HepG2 (cell line): ENCODE data around the gene TOPBP1. TPM values are rescaled to one million over a fixed set of nuclear protein-coding genes. Genes with fewer than 3 reads are reported as not detected.

Source experiments
- CENPBD1 ChIP-seq: sonication (generic); formaldehyde crosslinking; IDR thresholded peaks from 2 replicates; pipeline ENCODE4 v1.8.0; 2022; ENCODE audit warnings: missing genetic modification reagents, low read depth, mild to moderate bottlenecking, borderline replicate concordance
- CHCHD3 ChIP-seq: sonication (generic); formaldehyde crosslinking; IDR thresholded peaks from 2 replicates; pipeline ENCODE4 v1.8.0; 2022; ENCODE audit warnings: mild to moderate bottlenecking, missing genetic modification reagents, moderate library complexity
- DRAP1 ChIP-seq: IDR thresholded peaks from 2 replicates; pipeline ENCODE4 v1.6.1; 2016; ENCODE audit warnings: missing genetic modification reagents, missing compliant biosample characterization
- KDM6A ChIP-seq: IDR thresholded peaks from 2 replicates; pipeline ENCODE4 v1.6.1; 2016; ENCODE audit warnings: low read depth
- MAF1 ChIP-seq: sonication (generic); formaldehyde crosslinking; IDR thresholded peaks from 2 replicates; pipeline ENCODE4 v1.5.0; 2020; ENCODE audit warnings: missing genetic modification reagents, borderline replicate concordance
- MEIS1 ChIP-seq: sonication (generic); formaldehyde crosslinking; IDR thresholded peaks from 2 replicates; pipeline ENCODE4 v1.9.0; 2021; ENCODE audit warnings: mild to moderate bottlenecking, missing genetic modification reagents, moderate library complexity, borderline replicate concordance
- MXI1 ChIP-seq: IDR thresholded peaks from 3 replicates; pipeline ENCODE4 v1.6.1; 2012; ENCODE audit warnings: low read depth, low read length, inconsistent platforms, borderline replicate concordance
- NONO ChIP-seq, 2 experiments: fragments of 450-650 bp in 1 of 2; sonication (generic) in 1 of 2; formaldehyde crosslinking in 1 of 2; IDR thresholded peaks in 1 of 2; conservative IDR thresholded peaks in 1 of 2; 2 replicates each; pipeline versions ENCODE4 v1.6.1 to v1.8.0; 2017 to 2022; ENCODE audit warnings: mild to moderate bottlenecking in 1 of 2, missing genetic modification reagents in 1 of 2, moderate library complexity in 1 of 2
- NR3C1 ChIP-seq: sonication (generic); formaldehyde crosslinking; IDR thresholded peaks from 2 replicates; pipeline ENCODE4 v1.4.0; 2020; ENCODE audit warnings: missing genetic modification reagents
- PHB2 ChIP-seq: fragments of 450-650 bp; IDR thresholded peaks from 2 replicates; pipeline ENCODE4 v1.6.1; 2018; ENCODE audit not compliant: partially characterized antibody
- RBAK ChIP-seq: sonication (generic); formaldehyde crosslinking; IDR thresholded peaks from 2 replicates; pipeline ENCODE4 v1.5.1; 2020; ENCODE audit warnings: mild to moderate bottlenecking, missing genetic modification reagents
- SRSF9 ChIP-seq: fragments of 200-400 bp; formaldehyde crosslinking; IDR thresholded peaks from 2 replicates; pipeline ENCODE4 v1.6.1; 2018; ENCODE audit warnings: borderline replicate concordance, mild to moderate bottlenecking, low read depth, low read length; ENCODE audit not compliant: insufficient read depth, poor library complexity, severe bottlenecking
- SUZ12 ChIP-seq: fragments of 150-350 bp; IDR thresholded peaks from 2 replicates; pipeline ENCODE4 v1.6.1; 2014; ENCODE audit warnings: low read depth, low read length
- TRIM24 ChIP-seq: sonication (generic); formaldehyde crosslinking; IDR thresholded peaks from 2 replicates; pipeline ENCODE4 v1.8.0; 2022; ENCODE audit warnings: mild to moderate bottlenecking, missing genetic modification reagents
- USF2 ChIP-seq, 2 experiments: sonication (generic) in 1 of 2; formaldehyde crosslinking in 1 of 2; IDR thresholded peaks; 2 replicates each; pipeline versions ENCODE4 v1.5.1 to v1.6.1; 2011 to 2020; ENCODE audit warnings: borderline replicate concordance in 1 of 2, low read depth in 1 of 2, low read length in 1 of 2, mild to moderate bottlenecking in 1 of 2, missing genetic modification reagents in 1 of 2, moderate library complexity in 1 of 2
- ZFAT ChIP-seq: sonication (generic); formaldehyde crosslinking; conservative IDR thresholded peaks from 2 replicates; pipeline ENCODE4 v1.8.1; 2023; ENCODE audit warnings: missing genetic modification reagents, inconsistent platforms
- ZMYM4 ChIP-seq: sonication (generic); formaldehyde crosslinking; IDR thresholded peaks from 2 replicates; pipeline ENCODE4 v1.8.1; 2023; ENCODE audit warnings: mild to moderate bottlenecking, missing genetic modification reagents
- ZNF263 ChIP-seq: sonication (generic); formaldehyde crosslinking; IDR thresholded peaks from 2 replicates; pipeline ENCODE4 v1.4.0; 2020; ENCODE audit warnings: missing genetic modification reagents
- ZNF292 ChIP-seq: sonication (generic); formaldehyde crosslinking; IDR thresholded peaks from 2 replicates; pipeline ENCODE4 v1.8.1; 2022; ENCODE audit warnings: mild to moderate bottlenecking, low read depth, missing genetic modification reagents, borderline replicate concordance
- ZNF382 ChIP-seq: sonication (generic); formaldehyde crosslinking; IDR thresholded peaks from 2 replicates; pipeline ENCODE4 v1.5.0; 2020; ENCODE audit warnings: missing genetic modification reagents, mild to moderate bottlenecking, borderline replicate concordance
- ZNF839 ChIP-seq: sonication (generic); formaldehyde crosslinking; IDR thresholded peaks from 2 replicates; pipeline ENCODE4 v1.4.0; 2020; ENCODE audit warnings: missing genetic modification reagents, mild to moderate bottlenecking, borderline replicate concordance
- polyA plus RNA-seq, 8 experiments: library from polyadenylated mRNA; depleted of rRNA in 3 of 8; stranded (reverse) in 7 of 8; unstranded in 1 of 8; fragments of >200 nt; fragmentation: Illumina TruSeq in 4 of 8; extraction: Trizol in 4 of 8; gene quantifications; 2 replicates each; pipeline versions ENCODE4 v1.2.1 to v1.2.3, GENCODE V29; 2011 to 2016; ENCODE audit warnings: low read depth in 4 of 8, missing spikeins in 1 of 8, mixed read lengths in 1 of 8; ENCODE audit not compliant: insufficient read depth in 1 of 8
- total RNA-seq, 5 experiments: library from RNA; depleted of rRNA; stranded (reverse); fragments of >200 nt; fragmentation: Illumina TruSeq; extraction: Trizol; gene quantifications; 2 replicates each; pipeline ENCODE4 v1.2.3, GENCODE V29; 2016; ENCODE audit warnings: low read depth in 1 of 5
- TF ChIP-seq, protein P1 (sequence below): sonication (generic); formaldehyde crosslinking; IDR thresholded peaks from 2 replicates; pipeline ENCODE4 v1.4.0; 2020; ENCODE audit warnings: missing genetic modification reagents
- TF ChIP-seq, protein P2 (sequence below): sonication (generic); formaldehyde crosslinking; IDR thresholded peaks from 2 replicates; pipeline ENCODE4 v1.4.0; 2020; ENCODE audit warnings: missing genetic modification reagents

The TOPBP1 gene
- total and polyA plus RNA-seq, 2 of the 13 experiments (the other 11 are each of a cell fraction or from before 2014, with no cell fraction given): 24.3 to 42.9 TPM

DNA sequence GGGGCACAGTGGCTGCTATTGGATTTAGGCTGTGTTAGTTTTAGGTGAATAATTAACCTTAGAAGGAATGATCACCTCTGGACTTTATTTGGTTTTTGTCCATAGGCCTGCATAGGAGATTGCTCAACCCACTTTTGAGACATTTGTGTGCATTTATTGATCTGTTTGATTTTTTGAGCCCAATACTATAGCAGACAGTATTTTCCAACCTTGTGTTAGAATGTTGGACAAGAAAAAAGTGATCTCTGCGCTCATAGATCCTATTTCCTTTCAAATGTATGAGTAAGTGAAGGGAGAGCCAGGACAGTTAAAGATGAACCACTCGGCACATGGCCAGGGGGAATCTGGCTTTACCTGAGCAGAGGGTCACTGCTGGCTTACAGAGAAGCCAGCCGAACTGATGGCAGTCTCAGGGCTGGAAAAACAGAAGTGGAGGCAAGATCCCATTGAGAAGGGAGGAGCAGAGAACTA, 8.8 kb upstream of the TOPBP1 start (continued):
- TF ChIP-seq USF2 (IDR thresholded peaks at IDR 0.05; ENCODE audit: low read depth, low read length): no peak
- no peak for TF ChIP-seq USF2 (CRISPR knock-in tag; IDR thresholded peaks at IDR 0.05; ENCODE audit: borderline replicate concordance)
- TF ChIP-seq DRAP1 (CRISPR knock-in tag): 0 out of 2 replicates have a peak, but pooled peaks have one; percentile 44
- no peak for TF ChIP-seq TRIM24
- TF ChIP-seq, protein P1, sequence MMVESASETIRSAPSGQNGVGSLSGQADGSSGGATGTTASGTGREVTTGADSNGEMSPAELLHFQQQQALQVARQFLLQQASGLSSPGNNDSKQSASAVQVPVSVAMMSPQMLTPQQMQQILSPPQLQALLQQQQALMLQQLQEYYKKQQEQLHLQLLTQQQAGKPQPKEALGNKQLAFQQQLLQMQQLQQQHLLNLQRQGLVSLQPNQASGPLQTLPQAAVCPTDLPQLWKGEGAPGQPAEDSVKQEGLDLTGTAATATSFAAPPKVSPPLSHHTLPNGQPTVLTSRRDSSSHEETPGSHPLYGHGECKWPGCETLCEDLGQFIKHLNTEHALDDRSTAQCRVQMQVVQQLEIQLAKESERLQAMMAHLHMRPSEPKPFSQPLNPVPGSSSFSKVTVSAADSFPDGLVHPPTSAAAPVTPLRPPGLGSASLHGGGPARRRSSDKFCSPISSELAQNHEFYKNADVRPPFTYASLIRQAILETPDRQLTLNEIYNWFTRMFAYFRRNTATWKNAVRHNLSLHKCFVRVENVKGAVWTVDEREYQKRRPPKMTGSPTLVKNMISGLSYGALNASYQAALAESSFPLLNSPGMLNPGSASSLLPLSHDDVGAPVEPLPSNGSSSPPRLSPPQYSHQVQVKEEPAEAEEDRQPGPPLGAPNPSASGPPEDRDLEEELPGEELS: peak; percentile 94
- TF ChIP-seq ZMYM4: peak; percentile 74
- TF ChIP-seq SRSF9: no peak
- TF ChIP-seq CHCHD3 (CRISPR knock-in tag): no peak
- TF ChIP-seq, protein P2, sequence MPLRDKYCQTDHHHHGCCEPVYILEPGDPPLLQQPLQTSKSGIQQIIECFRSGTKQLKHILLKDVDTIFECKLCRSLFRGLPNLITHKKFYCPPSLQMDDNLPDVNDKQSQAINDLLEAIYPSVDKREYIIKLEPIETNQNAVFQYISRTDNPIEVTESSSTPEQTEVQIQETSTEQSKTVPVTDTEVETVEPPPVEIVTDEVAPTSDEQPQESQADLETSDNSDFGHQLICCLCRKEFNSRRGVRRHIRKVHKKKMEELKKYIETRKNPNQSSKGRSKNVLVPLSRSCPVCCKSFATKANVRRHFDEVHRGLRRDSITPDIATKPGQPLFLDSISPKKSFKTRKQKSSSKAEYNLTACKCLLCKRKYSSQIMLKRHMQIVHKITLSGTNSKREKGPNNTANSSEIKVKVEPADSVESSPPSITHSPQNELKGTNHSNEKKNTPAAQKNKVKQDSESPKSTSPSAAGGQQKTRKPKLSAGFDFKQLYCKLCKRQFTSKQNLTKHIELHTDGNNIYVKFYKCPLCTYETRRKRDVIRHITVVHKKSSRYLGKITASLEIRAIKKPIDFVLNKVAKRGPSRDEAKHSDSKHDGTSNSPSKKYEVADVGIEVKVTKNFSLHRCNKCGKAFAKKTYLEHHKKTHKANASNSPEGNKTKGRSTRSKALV: no peak
- TF ChIP-seq ZNF263 (CRISPR knock-in tag): no peak
- peak; percentile 46; the same call in 1 of the 2 replicates for TF ChIP-seq ZNF292
- no peak for TF ChIP-seq ZNF382
- peak; percentile 74; the same call in 1 of the 3 replicates for TF ChIP-seq MXI1
- no peak for TF ChIP-seq NR3C1 (CRISPR knock-in tag)
- TF ChIP-seq RBAK: peak; percentile 33; the same call in 1 of the 2 replicates
- TF ChIP-seq NONO (IDR thresholded peaks at IDR 0.05): no peak
- peak; percentile 86 for TF ChIP-seq NONO (CRISPR knock-in tag; conservative IDR thresholded peaks at IDR 0.05)
- no peak for TF ChIP-seq SUZ12
- TF ChIP-seq PHB2: no peak
- TF ChIP-seq ZFAT (CRISPR knock-in tag): no peak
- peak; percentile 88 for TF ChIP-seq KDM6A (CRISPR knock-in tag)
- no peak for TF ChIP-seq CENPBD1 (CRISPR knock-in tag)
- no peak for TF ChIP-seq ZNF839 (CRISPR knock-in tag)
- no peak; the same call in 1 of the 2 replicates for TF ChIP-seq MEIS1 (CRISPR knock-in tag)
- TF ChIP-seq MAF1 (CRISPR knock-in tag): no peak
